SHP77 treated with DMSO at 0.1 percent for 48 hours (cell line): ENCODE measurements around the gene TRIM64C.
"Not testable (repeated sequence)": the region's sequence is repeated elsewhere in the genome, so short reads cannot be mapped to it uniquely, and the experiment has no call there.

Experiments used
- DNase-seq: peaks from one replicate; lab custom pipeline; 2025; lab: John Stamatoyannopoulos, UW

Gene TRIM64C

GRCh38 chr11:49059012-49059411 lies at the start of gene TRIM64C:
TSS of gene TRIM64C (minus strand) at chr11:49059112. CDS start at chr11:49059112, 0 bp downstream.
- not testable (repeated sequence) for DNase-seq

- not testable (repeated sequence) for DNase-seq
Measured at GRCh38 chr11:49102356-49102755, 43.4 kb upstream of the TRIM64C start.

- DNase-seq = not testable (repeated sequence)
Measured at GRCh38 chr11:49069897-49070296, 11.0 kb upstream of the TRIM64C start.

GRCh38 chr11:49049821-49050220 lies 9.1 kb downstream of the TRIM64C start:
- not testable (repeated sequence) for DNase-seq

- DNase-seq = not testable (repeated sequence)
Measured at GRCh38 chr11:49048229-49048628, 10.7 kb downstream of the TRIM64C start.

GRCh38 chr11:49028523-49028922 lies 30.4 kb downstream of the TRIM64C start, which contains the start of gene TRIM49B:
TSS of gene TRIM49B (plus strand) at chr11:49028823. CDS start at chr11:49031600, 2,777 bp downstream.
- not testable (repeated sequence) for DNase-seq
